Loucy (cell line): ENCODE results near the gene SERINC2.
A peak's percentile ranks its signal among the peaks of the same experiment; 100 is the strongest.

ENCODE experiments used
- H2AFZ ChIP-seq: fragments of 200-600 bp; sonication (generic); 2 replicates; pipeline ENCODE4 v1.6.0; 2016; ENCODE audit warnings: antibody characterized with exemption, mild to moderate bottlenecking, low read length, moderate library complexity
- H3F3A ChIP-seq: fragments of 200-600 bp; 2 replicates; pipeline ENCODE4 v1.6.0; 2016; ENCODE audit warnings: antibody characterized with exemption, low read depth, mild to moderate bottlenecking
- H3K27me3 ChIP-seq: fragments of 200-600 bp; sonication (generic); 2 replicates; pipeline ENCODE4 v1.6.1; 2014; ENCODE audit warnings: low read length, mild to moderate bottlenecking; ENCODE audit not compliant: insufficient read depth, poor library complexity, severe bottlenecking
- H3K36me3 ChIP-seq: fragments of 200-600 bp; sonication (generic); 2 replicates; pipeline ENCODE4 v1.6.1; 2016; ENCODE audit warnings: low read length; ENCODE audit not compliant: insufficient read depth
- H3K4me1 ChIP-seq: fragments of 200-600 bp; sonication (generic); 2 replicates; pipeline ENCODE4 v1.5.1; 2014; ENCODE audit warnings: low read length, mild to moderate bottlenecking; ENCODE audit not compliant: insufficient read depth, poor library complexity, severe bottlenecking
- H3K4me2 ChIP-seq: fragments of 200-600 bp; sonication (generic); 2 replicates; pipeline ENCODE4 v1.6.0; 2014; ENCODE audit warnings: antibody characterized with exemption, low read length, low read depth, mild to moderate bottlenecking; ENCODE audit not compliant: poor library complexity, severe bottlenecking
- H3K4me3 ChIP-seq: fragments of 200-600 bp; sonication (generic); 2 replicates; pipeline ENCODE4 v1.5.1; 2014; ENCODE audit warnings: low read length, mild to moderate bottlenecking, mixed read lengths; ENCODE audit not compliant: poor library complexity, severe bottlenecking
- H3K79me2 ChIP-seq: fragments of 200-600 bp; sonication (generic); 2 replicates; pipeline ENCODE4 v1.6.1; 2014; ENCODE audit warnings: low read length; ENCODE audit not compliant: insufficient read depth
- H3K9ac ChIP-seq: fragments of 200-600 bp; sonication (generic); 2 replicates; pipeline ENCODE4 v1.6.0; 2014; ENCODE audit warnings: mild to moderate bottlenecking, low read depth, low read length, moderate library complexity; ENCODE audit not compliant: poor library complexity, severe bottlenecking
- H3K9me2 ChIP-seq: fragments of 200-600 bp; sonication (generic); replicated peaks from 2 replicates; pipeline ENCODE4 v1.6.1; 2016; ENCODE audit warnings: low read depth, low read length, mixed read lengths
- H3K9me3 ChIP-seq: fragments of 200-600 bp; sonication (generic); 2 replicates; pipeline ENCODE4 v1.6.1; 2014; ENCODE audit warnings: mild to moderate bottlenecking, antibody characterized with exemption, low read length, low read depth; ENCODE audit not compliant: insufficient read depth
- H4K20me1 ChIP-seq: fragments of 200-600 bp; sonication (generic); 2 replicates; pipeline ENCODE4 v1.6.0; 2014; ENCODE audit warnings: antibody characterized with exemption, low read length, mild to moderate bottlenecking; ENCODE audit not compliant: insufficient read depth, poor library complexity, severe bottlenecking
- CTCF ChIP-seq: fragments of 200-600 bp; sonication (generic); conservative IDR thresholded peaks from 2 replicates; pipeline ENCODE4 v1.5.1; 2014; ENCODE audit warnings: mild to moderate bottlenecking, antibody characterized with exemption, low read length
- EZH2phosphoT487 ChIP-seq: fragments of 200-600 bp; IDR thresholded peaks from 2 replicates; pipeline ENCODE4 v1.6.1; 2018; ENCODE audit warnings: antibody characterized with exemption, mild to moderate bottlenecking, moderate library complexity, borderline replicate concordance

The SERINC2 gene

GRCh38 chr1:31373056-31373896, 39.7 kb upstream of the SERINC2 start, which contains the start of gene FABP3:
Gene FABP3, minus strand, starts transcription at chr1:31373076. Its CDS starts 62 bp downstream, at chr1:31373014.
- Histone ChIP-seq H3K9me3 (no peaks in the 10 kb centered on the region), H3K79me2 (no peaks in the 10 kb centered on the region), H4K20me1 (no peaks in the 10 kb centered on the region), H3K4me3 (peak within 1 kb of the TSS; percentile 44), H2AFZ (no peak within 1 kb of the TSS; the same call in 1 of the 2 replicates), H3K9me2 (no peaks in the 10 kb centered on the region), H3K4me1 (no peaks in the 10 kb centered on the region), H3K27me3 (no peaks in the 10 kb centered on the region), H3K9ac (peak within 1 kb of the TSS; percentile 42), H3F3A (no peaks in the 10 kb centered on the region), H3K36me3 (no peaks in the 10 kb centered on the region), H3K4me2 (peak within 1 kb of the TSS; percentile 59)
- TF ChIP-seq EZH2phosphoT487 (no peak), CTCF (no peak)

- no peaks in the 10 kb centered on the region for H3F3A ChIP-seq
- H3K9ac ChIP-seq: peak overlapping the region; percentile 42
- H3K4me3 ChIP-seq: peak overlapping the region; percentile 44
- no peaks in the 10 kb centered on the region for H4K20me1 ChIP-seq
- H3K36me3 ChIP-seq: no peaks in the 10 kb centered on the region
- H3K27me3 ChIP-seq: no peaks in the 10 kb centered on the region
- H3K4me2 ChIP-seq: peak overlapping the region; percentile 59
- TF ChIP-seq EZH2phosphoT487 (no peak), CTCF (no peak)
- H3K9me2 ChIP-seq: no peaks in the 10 kb centered on the region
- no peaks in the 10 kb centered on the region for H3K4me1 ChIP-seq
- H3K9me3 ChIP-seq: no peaks in the 10 kb centered on the region
- no peaks in the 10 kb centered on the region for H3K79me2 ChIP-seq
- H2AFZ ChIP-seq: no peak overlapping the region
These were observed 39.0 kb upstream of the SERINC2 start for GRCh38 chr1:31373897-31374486.

- no peak overlapping the region for H3K9ac ChIP-seq
- no peaks in the 10 kb centered on the region for H3K36me3 ChIP-seq
- H3K4me3 ChIP-seq: peak overlapping the region; percentile 44
- no peaks in the 10 kb centered on the region for H3K79me2 ChIP-seq
- H3K27me3 ChIP-seq: no peaks in the 10 kb centered on the region
- H3F3A ChIP-seq: no peaks in the 10 kb centered on the region
- H3K4me1 ChIP-seq: no peaks in the 10 kb centered on the region
- TF ChIP-seq CTCF: no peak
- TF ChIP-seq EZH2phosphoT487: no peak
- no peaks in the 10 kb centered on the region for H3K9me3 ChIP-seq
- H3K4me2 ChIP-seq: peak overlapping the region; percentile 59
- no peak overlapping the region for H2AFZ ChIP-seq
- no peaks in the 10 kb centered on the region for H4K20me1 ChIP-seq
- H3K9me2 ChIP-seq: no peaks in the 10 kb centered on the region
These were observed 38.4 kb upstream of the SERINC2 start for GRCh38 chr1:31374511-31375196.
